ENCODE results near the gene OR52E2.
"Not testable (repeated sequence)": the region's sequence is repeated elsewhere in the genome, so short reads cannot be mapped to it uniquely, and the experiment has no call there.

Gene OR52E2

DNA sequence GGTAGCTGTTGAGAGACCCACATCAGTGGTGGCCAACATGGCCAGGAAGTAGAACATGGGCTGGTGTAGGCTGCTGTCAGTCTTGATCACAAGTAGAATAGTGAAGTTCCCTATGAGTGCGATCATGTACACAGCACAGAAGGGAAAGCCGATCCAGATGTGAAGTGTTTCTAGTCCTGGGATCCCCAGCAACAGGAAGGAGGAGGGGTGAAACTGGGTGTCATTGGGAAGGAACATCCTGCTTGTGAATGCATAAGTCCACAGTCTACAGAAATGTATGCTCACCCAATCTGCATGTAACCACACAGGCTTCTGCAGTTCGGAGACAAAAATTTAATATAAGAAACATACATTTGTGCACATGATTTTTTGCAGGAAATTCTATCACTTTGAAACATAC is at the start of gene OR52E2:
TSS of gene OR52E2 (minus strand) at position 237 of the 400 bp plus-strand sequence. CDS start at position 237, 0 bp downstream.
- no peak for DNase-seq (ENCODE audit: low spot score)

DNA sequence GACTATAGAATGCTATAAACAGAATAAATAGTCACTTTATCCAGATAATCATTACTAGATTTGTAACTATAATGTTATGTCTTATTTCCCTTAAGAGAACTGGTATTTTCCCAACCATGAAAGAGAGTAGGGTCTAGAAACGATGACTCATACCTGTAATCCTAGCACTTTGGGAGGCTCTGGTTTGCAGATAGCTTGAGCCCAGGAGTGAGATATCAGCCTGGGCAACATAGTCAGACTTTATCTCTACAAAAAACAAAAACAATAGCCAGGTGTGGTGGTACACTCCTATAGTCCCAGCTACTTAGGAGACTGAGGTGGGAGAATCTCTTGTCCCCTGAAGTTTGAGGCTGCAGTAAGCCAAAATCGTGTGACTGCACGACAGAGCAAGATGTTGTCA is 47.9 kb upstream of the OR52E2 start:
- DNase-seq (ENCODE audit: low spot score), result no peak

DNA sequence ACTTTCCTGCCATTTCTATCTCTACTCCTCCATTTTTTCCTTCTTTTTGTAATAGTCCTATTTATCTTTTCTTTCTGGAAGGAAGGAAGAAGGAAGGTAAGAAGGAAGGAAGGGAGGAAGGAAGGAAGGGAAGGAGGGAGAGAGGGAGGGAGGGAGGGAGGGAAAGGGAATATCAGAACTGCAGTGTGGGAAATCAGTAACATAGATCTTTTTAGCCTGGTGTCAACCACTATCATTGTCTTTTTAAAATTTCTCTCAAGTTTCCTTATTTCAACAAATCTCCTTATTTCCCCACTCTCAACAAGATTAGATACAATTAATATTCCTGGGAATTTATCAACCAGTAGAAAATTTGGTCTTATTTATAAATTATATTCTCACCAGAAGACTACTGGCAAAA is 43.6 kb upstream of the OR52E2 start:
- no peak for DNase-seq (ENCODE audit: low spot score)

DNA sequence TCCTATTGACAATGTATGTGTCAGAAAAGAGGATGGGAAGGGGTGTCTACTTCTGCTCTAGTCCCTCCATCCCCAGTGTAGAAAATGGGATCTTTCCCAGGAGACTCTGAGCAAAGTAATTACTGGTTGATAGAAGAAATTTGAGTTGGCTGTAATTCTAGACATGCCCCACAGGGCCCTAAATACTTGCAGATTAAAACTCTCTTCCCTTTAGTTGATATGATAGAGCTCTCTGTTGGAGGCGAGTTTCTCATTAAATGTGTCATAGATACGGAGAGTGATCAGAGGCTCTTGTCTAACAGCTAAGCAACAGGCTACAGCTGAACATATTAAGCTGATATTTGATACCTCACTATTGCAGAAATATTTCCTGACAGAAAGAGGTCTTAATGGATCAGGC is 42.8 kb upstream of the OR52E2 start:
- DNase-seq (ENCODE audit: low spot score), result no peak

DNA sequence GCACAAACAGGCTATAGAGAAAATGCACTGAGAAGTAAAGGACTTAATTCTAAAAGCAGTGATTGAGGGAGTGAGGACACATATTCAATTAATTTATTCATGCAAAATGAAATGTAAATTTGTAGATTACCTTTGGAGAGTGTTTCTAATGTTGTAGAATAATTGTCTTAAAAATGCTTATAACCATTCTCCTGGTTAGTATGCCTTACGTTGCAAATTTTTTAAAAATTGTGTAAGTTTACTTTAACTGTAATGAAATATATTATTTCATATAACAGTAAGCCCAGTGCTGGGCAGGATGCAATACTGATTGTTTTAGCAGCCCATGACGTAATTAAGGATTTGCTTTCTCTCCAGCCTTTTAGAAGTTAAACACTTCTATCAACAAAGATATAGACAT is 36.6 kb upstream of the OR52E2 start:
- no peak for DNase-seq (ENCODE audit: low spot score)

DNA sequence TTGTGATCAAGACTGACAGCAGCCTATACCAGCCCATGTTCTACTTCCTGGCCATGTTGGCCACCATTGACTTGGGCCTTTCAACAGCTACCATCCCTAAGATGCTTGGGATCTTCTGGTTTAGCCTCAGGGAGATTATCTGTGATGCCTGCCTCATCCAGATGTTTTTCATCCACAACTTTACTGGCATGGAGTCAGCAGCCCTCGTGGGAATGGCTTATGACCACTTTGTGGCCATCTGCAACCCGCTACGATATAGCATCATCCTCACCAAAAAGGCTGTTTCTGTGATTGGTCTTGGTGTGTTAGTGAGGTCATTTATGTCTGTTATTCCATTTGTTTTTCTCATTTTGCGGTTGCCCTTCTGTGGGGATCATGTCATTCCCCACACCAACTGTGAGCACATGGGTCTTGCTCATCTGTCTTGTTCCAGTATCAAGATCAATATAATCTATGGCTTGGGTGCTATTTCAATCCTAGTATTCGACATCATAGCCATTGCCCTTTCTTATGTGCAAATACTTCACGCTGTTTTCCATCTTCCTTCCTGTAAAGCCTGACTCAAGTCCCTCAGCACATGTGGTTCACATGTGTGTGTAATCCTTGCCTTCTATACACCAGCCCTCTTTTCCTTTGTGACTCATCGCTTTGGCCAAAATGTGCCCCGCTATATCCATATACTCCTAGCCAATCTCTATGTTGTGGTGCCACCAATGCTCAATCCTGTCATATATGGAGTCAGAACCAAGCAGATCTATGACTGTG is 33.6 kb upstream of the OR52E2 start:
- DNase-seq (ENCODE audit: low spot score), result no peak

DNA sequence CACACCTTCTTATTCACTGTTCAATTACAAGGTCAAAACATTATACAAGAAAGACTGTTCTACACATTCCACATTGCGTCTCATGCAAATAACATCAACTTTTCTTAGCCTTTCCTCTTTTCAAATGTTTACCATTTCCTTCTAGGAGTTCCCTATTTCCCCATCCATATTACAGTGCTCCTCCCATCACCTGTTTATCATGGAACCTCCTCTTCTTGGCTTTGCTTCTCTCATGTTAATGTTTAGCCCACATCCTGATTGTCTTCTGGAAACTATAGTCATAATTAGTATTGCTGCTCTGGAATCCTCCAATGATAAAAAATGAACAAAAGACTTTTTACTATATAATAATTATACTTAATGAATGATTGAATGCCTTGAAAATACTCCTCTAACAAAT is 31.2 kb upstream of the OR52E2 start:
- no peak for DNase-seq (ENCODE audit: low spot score)

DNA sequence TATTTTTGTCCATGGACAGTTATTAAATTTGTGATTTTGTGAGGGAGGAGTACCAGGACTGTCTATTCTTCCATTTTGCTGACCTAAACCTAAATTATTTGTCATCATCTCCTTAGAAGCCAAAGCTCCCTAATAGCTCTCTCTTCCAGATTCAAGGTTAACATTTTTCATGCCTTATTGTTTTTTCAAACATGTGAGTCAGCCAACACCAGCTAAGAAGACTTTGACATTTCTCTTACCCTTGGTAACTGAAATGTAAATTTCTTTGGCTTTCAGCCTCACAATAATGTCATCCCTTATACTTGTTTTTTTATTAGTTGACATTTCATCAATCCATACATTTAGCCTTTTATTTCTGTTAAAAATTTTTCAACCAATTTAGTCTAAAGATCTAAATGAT is 29.1 kb upstream of the OR52E2 start:
- no peak for DNase-seq (ENCODE audit: low spot score)

DNA sequence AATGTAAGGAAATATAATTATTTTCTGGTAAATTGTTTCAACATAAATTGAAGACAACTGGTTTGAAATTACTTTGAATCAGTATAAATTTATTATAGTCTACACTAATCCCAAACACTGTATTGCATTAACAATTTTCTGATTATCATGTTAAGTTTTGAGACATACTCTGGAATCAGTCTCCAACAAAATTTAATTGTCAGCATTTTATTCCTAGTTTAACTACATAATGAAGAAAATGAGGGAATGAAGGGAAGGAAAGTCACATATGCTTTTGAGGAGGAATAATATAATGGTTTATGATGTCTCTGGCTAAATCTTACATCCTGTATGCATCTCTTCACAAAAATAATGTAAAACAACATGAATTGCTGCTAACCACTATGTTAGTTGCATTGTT is 24.2 kb upstream of the OR52E2 start:
- no peak for DNase-seq (ENCODE audit: low spot score)

DNA sequence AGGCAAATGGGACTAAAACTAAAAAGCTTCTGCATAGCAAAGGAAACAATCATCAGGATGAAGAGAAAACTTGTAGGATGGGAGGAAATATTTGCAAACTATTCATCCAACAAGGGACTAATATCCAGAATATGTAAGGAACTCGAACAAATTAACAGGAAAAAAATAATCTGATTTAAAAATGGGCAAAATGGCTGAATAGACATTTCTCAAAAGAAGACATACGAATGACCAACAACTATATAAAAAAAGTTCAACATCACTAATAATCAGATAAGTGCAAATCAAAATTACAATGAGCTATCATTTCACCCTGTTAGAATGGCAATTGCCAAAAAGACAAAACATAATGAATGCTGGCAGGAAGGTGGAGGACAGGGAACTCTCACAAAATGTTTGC is 22.0 kb upstream of the OR52E2 start:
- no peak for DNase-seq (ENCODE audit: low spot score)

DNA sequence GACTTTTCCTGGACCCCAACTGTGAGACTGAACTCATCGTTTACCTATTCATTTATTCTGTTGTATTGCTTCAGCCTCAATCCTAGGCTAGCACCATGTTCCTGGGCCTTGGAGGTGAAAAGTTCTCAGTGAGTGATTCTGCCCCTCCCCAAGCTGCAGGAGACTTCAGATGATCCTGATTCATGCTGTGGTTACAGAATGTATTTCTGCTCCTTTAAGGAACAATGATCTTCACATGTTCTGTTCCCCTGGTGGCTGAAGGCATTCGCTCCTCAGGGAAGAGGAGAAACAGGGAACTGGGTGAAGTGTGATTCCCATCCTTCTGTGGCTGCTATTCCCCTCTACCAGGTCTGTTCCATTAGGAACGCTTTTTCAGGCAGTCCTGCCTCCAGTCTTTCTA is 12.4 kb upstream of the OR52E2 start:
- DNase-seq (ENCODE audit: low spot score), result no peak

DNA sequence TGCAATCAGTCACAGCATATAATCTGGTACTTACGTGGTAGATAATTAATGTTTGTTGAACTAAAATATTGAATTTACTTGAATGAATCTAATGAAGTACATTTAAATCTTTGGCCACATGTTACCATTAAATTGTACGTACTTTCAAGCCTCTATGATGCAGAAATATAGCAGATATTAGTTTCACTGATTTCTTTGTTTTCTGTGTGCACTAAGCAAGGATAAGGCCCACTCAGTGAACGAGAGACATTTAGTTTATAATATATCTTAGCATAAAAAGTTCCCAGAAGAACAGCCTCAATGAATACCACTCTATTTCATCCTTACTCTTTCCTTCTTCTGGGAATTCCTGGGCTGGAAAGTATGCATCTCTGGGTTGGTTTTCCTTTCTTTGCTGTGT is 9.8 kb upstream of the OR52E2 start, which contains the start of gene OR52E1:
TSS of gene OR52E1 (plus strand) at position 301 of the 400 bp plus-strand sequence.
- no peak for DNase-seq (ENCODE audit: low spot score)

DNA sequence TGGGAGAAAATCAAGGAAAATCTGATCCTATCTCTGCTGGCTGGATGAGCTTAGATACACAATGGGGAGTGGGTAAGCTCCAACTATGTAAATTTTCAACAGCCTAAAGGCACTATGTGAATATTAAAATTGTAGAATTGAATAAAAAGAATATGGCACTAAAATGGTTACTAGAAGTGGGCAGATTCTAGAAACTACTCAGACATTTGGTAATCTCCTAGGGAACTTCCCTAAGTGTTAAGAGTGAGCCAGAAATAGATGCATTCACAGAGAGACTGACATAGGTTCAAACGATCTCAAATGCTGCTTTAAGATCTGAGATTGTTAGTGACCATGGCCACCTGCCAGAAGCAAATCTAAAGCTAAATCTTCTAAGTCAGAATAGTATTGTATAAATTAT is 5.6 kb upstream of the OR52E2 start:
- no peak for DNase-seq (ENCODE audit: low spot score)

DNA sequence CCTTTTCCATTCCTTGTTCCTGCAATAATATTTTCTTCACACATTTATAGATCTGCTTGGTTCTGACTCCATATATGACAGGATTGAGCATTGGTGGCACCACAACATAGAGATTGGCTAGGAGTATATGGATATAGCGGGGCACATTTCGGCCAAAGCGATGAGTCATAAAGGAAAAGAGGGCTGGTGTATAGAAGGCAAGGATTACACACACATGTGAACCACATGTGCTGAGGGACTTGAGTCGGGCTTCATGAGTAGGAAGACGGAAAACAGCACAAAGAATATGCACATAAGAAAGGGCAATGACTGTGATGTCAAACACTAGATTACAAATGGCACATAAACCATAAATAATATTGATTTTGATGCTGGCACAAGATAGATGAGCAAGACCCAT is 748 bp downstream of the OR52E2 start:
- not testable (repeated sequence) for DNase-seq (ENCODE audit: low spot score)

DNA sequence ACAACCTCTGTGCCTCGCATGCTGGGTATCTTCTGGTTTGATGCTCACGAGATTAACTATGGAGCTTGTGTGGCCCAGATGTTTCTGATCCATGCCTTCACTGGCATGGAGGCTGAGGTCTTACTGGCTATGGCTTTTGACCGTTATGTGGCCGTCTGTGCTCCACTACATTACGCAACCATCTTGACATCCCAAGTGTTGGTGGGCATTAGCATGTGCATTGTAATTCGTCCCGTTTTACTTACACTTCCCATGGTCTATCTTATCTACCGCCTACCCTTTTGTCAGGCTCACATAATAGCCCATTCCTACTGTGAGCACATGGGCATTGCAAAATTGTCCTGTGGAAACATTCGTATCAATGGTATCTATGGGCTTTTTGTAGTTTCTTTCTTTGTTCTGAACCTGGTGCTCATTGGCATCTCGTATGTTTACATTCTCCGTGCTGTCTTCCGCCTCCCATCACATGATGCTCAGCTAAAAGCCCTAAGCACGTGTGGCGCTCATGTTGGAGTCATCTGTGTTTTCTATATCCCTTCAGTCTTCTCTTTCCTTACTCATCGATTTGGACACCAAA is 12.6 kb downstream of the OR52E2 start:
- no peak for DNase-seq (ENCODE audit: low spot score)

DNA sequence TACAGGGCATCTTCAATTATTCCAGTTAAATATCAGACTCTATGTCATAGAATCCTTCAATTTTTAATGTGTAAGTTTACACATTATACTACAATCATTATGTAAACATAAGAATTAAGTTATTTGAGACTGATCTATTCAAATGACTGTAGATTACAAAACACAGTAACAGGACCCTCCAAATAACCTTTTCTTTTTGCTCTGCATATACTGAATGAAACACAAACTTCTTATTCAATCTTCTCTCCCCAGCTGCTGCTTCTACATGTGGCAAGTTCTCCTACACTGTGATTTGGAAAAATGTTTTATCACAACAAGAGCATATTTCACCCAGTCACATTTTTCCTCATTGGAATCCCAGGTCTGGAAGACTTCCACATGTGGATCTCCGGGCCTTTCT is 13.2 kb downstream of the OR52E2 start, which contains the start of gene OR52J3:
TSS of gene OR52J3 (plus strand) at position 301 of the 400 bp plus-strand sequence. CDS start at position 301, 0 bp downstream.
- no peak for DNase-seq (ENCODE audit: low spot score)

DNA sequence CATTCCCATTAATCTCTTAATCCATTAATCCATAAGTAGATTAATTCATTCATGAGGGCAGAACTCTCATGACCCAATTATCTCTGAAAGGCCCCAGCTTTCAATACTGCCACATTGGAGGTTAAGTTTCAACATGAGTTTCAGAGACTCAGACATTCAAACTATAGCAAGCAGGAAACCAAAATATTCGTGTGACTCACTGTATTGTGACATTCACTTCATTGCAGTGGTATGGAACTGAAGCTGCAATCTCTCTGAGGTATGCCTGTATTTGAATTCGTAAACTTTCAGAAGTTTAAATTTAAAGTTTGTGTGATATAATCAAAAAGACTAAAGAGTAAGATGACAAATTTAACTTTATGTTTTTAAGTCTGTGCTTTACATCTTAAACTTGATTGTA is 16.0 kb downstream of the OR52E2 start:
- no peak for DNase-seq (ENCODE audit: low spot score)

DNA sequence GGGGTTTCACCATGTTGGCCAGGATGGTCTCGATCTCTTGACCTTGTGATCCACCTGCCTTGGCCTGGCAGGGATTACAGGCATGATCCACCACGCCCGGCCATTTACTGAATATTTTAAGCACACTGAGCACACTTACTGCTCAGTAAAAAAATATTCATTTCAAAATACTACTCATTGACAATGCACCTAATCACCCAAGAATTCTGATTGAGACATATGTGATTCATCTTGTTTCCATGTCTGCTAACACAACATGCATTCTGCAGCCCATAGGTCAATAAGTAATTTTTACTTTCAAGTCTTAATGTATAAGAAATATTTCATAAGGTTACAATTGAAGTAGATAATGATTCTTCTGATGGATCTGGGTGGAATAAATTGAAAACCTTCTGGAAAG is 17.3 kb downstream of the OR52E2 start:
- DNase-seq (ENCODE audit: low spot score), result no peak

DNA sequence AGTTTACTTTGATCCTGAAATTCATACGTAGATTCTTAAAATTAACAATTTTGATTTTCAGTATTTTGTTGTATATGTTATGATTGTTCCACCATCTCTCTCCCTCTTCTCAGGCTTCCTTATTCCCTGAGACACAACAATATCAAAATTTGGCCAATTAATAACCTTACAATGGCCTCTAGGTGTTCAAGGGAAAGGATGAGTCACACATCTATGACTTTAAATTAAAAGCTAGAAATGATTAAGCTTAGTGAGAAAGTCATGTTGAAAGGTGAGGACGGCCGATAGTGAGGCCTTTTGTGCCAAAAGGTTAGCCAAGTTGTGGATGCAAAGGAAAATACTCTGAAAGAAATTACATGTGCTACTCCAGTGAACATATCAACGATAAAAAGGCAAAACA is 18.6 kb downstream of the OR52E2 start:
- no peak for DNase-seq (ENCODE audit: low spot score)

DNA sequence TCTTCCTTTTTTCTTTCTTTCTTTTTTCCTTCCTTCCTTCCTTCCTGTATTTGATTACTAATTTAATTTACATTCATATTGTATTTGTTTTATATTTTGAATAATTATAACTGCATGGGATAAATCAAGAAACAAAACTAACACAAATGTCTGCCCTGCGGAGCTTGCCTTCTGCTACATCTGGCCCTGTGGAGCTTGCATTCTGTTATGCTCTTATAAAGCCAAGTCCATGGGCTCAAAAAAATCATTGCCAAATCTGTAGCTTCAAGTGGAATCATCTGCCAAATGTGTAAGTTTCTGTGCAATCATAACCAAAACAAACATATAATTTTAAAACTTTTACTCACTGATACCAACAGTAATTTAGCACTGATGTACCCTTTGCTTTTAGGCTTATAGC is 21.1 kb downstream of the OR52E2 start:
- no peak for DNase-seq (ENCODE audit: low spot score)

DNA sequence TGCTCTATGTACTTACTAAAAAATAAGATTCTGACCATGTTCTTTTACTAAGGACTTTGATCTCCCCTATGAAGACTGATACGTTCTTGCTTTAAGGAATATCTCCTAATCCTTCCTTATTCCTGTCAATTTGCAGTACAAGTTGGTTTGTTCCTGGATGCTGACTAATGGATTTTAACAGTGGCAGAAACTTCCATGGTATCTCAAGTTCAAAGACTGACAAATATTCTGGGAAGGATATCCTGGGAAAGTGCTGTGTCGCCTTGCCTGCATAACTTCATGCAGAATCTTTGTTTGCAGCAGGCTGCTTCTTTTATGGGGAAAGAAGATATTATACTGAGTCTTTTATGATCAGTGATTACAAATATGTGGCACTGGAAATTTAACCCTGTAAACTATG is 21.5 kb downstream of the OR52E2 start:
- no peak for DNase-seq (ENCODE audit: low spot score)

DNA sequence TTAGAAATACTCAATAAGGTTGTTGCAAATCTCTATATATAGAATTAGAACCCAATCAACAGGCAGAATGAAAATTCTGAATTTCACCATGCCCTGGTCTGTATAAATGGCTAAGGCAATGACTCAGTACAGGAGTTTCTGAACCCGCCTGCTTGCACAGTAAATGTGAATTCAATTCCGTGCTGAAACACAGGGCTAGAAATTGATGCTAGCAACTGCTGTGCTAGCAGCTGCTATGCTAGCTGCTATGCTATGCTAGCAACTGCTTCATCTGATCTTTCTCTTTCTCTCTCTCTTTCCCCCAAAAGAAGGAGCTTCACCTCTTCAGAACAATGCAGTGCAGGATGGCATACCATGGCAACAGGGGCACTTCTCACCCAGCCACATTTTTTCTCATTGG is 22.8 kb downstream of the OR52E2 start:
- no peak for DNase-seq (ENCODE audit: low spot score)

DNA sequence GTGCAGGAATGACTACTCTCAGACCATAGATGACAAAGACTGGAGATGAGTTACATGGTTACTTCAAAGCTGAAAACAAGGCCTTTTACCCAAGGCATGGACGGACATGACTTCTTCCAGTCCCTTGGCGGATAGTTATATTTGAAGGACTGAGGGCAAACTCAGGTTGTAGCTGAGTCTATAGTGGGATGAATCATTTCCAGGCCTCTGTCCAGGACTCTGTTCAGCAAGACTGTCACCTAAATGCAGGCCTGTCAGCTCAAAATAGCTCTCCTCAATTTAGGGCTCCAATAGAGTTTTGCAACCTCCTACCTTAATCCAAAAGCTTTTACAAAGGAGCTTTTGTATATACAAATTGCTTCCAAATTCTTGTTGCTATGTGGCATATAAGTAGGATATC is 37.4 kb downstream of the OR52E2 start:
- DNase-seq (ENCODE audit: low spot score), result no peak

DNA sequence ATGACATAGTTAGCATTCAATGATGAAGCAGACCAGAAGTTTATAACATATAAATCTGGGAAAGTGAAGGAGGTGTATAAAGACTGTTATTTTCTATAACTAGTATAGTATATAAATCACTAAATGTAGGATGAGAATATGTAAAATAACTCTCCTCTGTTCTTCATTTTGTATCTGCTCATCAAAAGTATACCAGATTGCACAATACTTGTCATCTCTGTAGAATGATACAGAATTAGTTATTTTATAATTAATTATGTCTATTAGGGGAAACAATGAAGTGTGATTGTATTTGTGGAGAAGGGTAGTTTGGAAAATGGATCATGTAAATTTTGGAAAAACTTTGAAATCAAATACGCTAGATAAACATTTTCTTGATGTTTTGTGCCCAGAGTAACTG is 46.4 kb downstream of the OR52E2 start:
- no peak for DNase-seq (ENCODE audit: low spot score)
